Calu3 (cell line): Measurements from ENCODE around the gene PPP2R2B. TPM values are rescaled to one million over a fixed set of nuclear protein-coding genes. Genes with fewer than 3 reads are reported as not detected.

Source experiments
- BruUV-seq: library from RNA; stranded (reverse); fragments of 400-500 nt; replicated peaks from 2 replicates; lab custom pipeline; 2021; lab: Mats Ljungman, UMichigan
- CTCF ChIA-PET: fragments of 300-600 bp; sonication (Branson Sonifier 250); formaldehyde crosslinking; loops from one replicate; lab custom pipeline; 2022; ENCODE audit warnings: antibody characterized with exemption; lab: Charles Lee
- DNase-seq: peaks from one replicate; pipeline ENCODE4 v3.0.0; 2022
- H3K27ac Mint-ChIP-seq: one replicate; pipeline ENCODE4 v1.8.0; 2022; ENCODE audit warnings: mixed read lengths; ENCODE audit not compliant: unreplicated experiment
- H3K27me3 Mint-ChIP-seq: one replicate; pipeline ENCODE4 v1.8.0; 2022; ENCODE audit warnings: mixed read lengths; ENCODE audit not compliant: unreplicated experiment
- H3K36me3 Mint-ChIP-seq: one replicate; pipeline ENCODE4 v1.8.0; 2022; ENCODE audit warnings: mild to moderate bottlenecking, moderate library complexity, mixed read lengths; ENCODE audit not compliant: insufficient read depth, unreplicated experiment
- H3K4me1 Mint-ChIP-seq: one replicate; pipeline ENCODE4 v1.8.0; 2022; ENCODE audit warnings: mild to moderate bottlenecking, low read depth, mixed read lengths; ENCODE audit not compliant: unreplicated experiment
- H3K4me3 Mint-ChIP-seq: one replicate; pipeline ENCODE4 v1.8.0; 2022; ENCODE audit warnings: mild to moderate bottlenecking, low read depth, moderate library complexity, mixed read lengths; ENCODE audit not compliant: unreplicated experiment
- H3K9me3 Mint-ChIP-seq: one replicate; pipeline ENCODE4 v1.8.0; 2022; ENCODE audit warnings: low read depth, mixed read lengths; ENCODE audit not compliant: unreplicated experiment
- intact Hi-C: fragments of 100-400 bp; cut with micrococcal nuclease; formaldehyde crosslinking; loops from one replicate; pipeline ENCODE4 v1.10.0; 2022; ENCODE audit not compliant: unreplicated experiment
- total RNA-seq: library from RNA; stranded (reverse); gene quantifications from 2 replicates; pipeline ENCODE4 v1.2.3, GENCODE V29; 2022
- TF ChIP-seq, protein P1 (sequence below): fragments of 200-600 bp; IDR thresholded peaks from one replicate; pipeline ENCODE4 v1.8.0; 2022; ENCODE audit warnings: antibody characterized with exemption; ENCODE audit not compliant: unreplicated experiment

The PPP2R2B gene
- total RNA-seq, 1 experiment from 2014 or later: not detected

DNA sequence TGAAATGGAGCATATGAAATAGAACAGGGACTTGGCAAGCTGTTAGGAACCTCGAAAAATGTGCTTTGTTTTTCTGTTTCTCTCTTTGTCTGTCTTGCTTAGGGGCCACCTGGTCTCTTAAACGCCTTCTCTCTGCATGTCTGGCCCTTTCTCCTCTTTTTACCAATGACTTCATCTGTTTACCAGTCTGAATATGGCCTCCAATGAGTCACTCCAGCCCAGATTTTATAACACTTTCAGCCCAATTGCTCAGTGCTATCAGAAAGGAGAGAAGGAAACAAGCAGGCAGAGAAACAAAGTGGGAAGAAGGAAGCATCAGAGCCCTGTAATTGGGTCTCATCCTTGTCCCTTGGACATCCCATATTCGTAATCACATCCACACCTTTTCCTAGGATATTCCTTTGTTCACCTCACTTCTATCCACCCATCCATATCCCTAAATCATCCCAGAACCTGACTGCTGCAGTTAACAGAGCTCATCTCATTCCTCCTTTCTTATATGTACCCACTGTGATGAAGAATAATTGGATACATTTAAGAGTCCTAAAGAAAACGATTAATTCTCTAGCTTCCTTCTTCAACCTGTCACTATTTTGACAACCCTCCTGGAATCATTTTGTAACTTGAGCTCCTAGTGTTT is 210.8 kb downstream of the PPP2R2B start:
- CTCF ChIA-PET: no interaction called here
- intact Hi-C loops: no loop called here
- H3K27ac Mint-ChIP-seq: no peak overlapping the region
- H3K4me3 Mint-ChIP-seq: no peak overlapping the region
- no peak for DNase-seq
- no peaks in the 10 kb centered on the region for H3K9me3 Mint-ChIP-seq
- H3K36me3 Mint-ChIP-seq: no peaks in the 10 kb centered on the region
- BruUV-seq: no TSS peak
- H3K4me1 Mint-ChIP-seq: peaks cover 10% of the 10 kb centered on the region
- TF ChIP-seq, protein P1, sequence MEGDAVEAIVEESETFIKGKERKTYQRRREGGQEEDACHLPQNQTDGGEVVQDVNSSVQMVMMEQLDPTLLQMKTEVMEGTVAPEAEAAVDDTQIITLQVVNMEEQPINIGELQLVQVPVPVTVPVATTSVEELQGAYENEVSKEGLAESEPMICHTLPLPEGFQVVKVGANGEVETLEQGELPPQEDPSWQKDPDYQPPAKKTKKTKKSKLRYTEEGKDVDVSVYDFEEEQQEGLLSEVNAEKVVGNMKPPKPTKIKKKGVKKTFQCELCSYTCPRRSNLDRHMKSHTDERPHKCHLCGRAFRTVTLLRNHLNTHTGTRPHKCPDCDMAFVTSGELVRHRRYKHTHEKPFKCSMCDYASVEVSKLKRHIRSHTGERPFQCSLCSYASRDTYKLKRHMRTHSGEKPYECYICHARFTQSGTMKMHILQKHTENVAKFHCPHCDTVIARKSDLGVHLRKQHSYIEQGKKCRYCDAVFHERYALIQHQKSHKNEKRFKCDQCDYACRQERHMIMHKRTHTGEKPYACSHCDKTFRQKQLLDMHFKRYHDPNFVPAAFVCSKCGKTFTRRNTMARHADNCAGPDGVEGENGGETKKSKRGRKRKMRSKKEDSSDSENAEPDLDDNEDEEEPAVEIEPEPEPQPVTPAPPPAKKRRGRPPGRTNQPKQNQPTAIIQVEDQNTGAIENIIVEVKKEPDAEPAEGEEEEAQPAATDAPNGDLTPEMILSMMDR: no peak
- peaks cover 14% of the 10 kb centered on the region for H3K27me3 Mint-ChIP-seq

DNA sequence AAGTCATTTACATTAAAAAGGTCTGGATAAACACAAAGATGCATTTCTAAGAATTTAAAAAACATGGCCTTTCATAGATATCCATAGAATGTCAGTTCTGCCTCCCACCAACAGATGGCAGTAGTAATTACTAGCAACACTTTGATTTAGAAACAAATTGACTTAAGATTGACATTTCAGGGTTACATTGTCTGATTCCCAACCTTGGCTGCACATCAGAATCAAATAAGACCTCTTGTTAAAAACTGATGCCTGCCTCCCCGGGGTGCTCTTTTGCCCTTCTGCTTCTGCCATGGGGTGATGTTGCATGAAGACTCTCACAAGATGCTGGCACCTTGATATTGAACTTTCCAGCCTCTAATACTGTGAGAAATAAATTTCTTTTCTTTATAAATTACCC is 216.3 kb downstream of the PPP2R2B start:
- CTCF ChIA-PET: no interaction called here

DNA sequence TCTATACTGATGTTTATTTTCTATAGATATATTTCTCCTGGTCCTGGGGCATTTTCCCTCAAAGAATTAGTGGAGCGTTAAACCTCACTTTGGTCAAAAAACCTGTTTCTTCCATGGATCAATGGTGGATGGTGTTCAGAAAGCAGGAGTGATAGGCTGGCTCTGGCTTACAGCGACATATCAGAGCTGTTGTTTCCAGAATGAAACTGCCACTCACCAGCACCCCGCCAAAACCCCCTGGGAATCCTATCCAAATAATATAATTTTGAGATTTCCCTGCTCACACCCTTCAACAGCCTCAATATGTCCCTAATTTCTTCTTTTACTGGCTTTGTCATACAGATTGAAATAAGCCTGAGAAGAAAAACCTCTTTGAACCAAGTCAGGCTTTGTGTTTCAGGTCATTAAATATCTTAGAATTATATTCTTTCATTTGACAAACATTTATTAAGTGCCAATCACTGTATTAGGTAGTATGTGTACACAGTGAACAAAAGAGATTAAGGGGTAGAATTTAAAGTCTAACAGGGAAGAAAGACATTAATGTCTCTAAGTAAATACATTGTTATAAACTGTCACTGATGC is 218.1 kb downstream of the PPP2R2B start:
- Mint-ChIP-seq H3K4me3 (no peak overlapping the region), H3K9me3 (no peaks in the 10 kb centered on the region), H3K27me3 (peaks cover 34% of the 10 kb centered on the region), H3K36me3 (no peaks in the 10 kb centered on the region), H3K4me1 (no peaks in the 10 kb centered on the region), H3K27ac (no peak overlapping the region)
- TF ChIP-seq, protein P1: no peak
- CTCF ChIA-PET: no interaction called here
- no peak for DNase-seq
- intact Hi-C loops: loop anchor here (5.0 kb wide), 2 partner anchors 118 to 287 kb away; no protein-coding TSS in a partner anchor
- BruUV-seq: no TSS peak

More for the DNA sequence above, 216.3 kb downstream of the PPP2R2B start:
- no TSS peak for BruUV-seq
- Mint-ChIP-seq H3K36me3 (no peaks in the 10 kb centered on the region), H3K4me1 (no peaks in the 10 kb centered on the region), H3K27ac (no peak overlapping the region), H3K4me3 (no peak overlapping the region), H3K27me3 (peaks cover 16% of the 10 kb centered on the region), H3K9me3 (no peaks in the 10 kb centered on the region)
- DNase-seq: peak; percentile 28
- intact Hi-C loops: loop anchor here (1.0 to 5.0 kb wide), 3 partner anchors 120 to 304 kb away; no protein-coding TSS in a partner anchor
- TF ChIP-seq, protein P1: peak; percentile 50

DNA sequence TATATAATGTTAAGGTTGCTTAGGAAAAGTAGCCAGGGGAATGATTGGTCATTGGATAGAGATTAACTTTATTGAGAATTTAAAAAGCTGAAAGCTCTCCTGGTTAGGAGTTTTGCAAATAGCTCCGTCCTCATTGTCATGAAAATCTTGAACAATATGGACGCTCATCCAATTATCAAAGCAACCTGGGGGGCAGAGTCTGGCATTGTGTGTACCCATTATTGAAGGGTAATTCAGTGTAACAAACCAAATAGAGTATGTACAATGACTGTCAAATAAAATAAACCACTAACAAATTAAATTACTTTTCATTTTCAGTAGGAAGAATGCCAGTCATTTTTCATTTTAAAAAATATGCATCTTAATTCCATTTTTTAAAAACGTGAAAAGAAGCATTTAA is 218.6 kb downstream of the PPP2R2B start:
- Mint-ChIP-seq H3K27me3 (peaks cover 34% of the 10 kb centered on the region), H3K36me3 (no peaks in the 10 kb centered on the region), H3K27ac (no peak overlapping the region), H3K4me1 (no peaks in the 10 kb centered on the region), H3K4me3 (no peak overlapping the region), H3K9me3 (no peaks in the 10 kb centered on the region)
- TF ChIP-seq, protein P1: no peak
- DNase-seq: no peak
- CTCF ChIA-PET: no interaction called here
- intact Hi-C loops: loop anchor here (5.0 kb wide), 2 partner anchors 118 to 287 kb away; no protein-coding TSS in a partner anchor
- no TSS peak for BruUV-seq
